CD4-positive, alpha-beta T cell treated with Interleukin-6 at 100 ng/mL for 8 hours (primary cell): ENCODE results near the gene MORC3.
"Not testable (repeated sequence)": the region's sequence is repeated elsewhere in the genome, so short reads cannot be mapped to it uniquely, and the experiment has no call there.

Experiments
- DNase-seq: peaks from one replicate; pipeline ENCODE4 v3.0.0-alpha.2; 2020; ENCODE audit warnings: mixed read lengths, low spot score

MORC3 gene

DNA sequence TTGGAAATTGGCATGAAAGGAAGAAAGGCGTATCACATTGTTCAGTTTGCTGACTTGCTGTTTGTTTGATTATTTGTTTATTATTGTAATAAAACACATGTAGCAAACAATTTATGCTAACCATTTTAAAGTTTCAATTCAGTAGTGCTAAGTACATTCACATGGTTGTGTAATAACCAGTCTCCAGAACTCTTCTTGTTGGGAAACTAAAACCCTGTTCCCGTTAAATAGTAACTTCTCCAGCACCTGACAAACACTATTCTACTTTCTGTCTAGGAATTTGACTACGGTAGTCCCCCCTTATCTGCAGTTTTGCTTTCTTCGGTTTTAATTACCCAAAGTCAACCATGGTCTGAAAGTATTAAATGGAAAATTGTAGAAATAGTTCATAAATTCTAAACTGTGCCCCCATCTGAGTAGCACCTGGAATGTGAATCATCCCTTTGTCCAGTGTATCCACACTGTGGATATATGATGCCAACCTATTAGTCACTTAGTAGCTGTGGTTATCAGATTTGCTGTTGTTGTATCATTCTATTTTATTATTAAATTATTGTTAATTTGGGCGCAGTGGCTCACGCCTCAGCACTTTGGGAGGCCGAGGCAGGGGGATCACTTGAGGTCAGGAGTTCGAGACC is 5.5 kb downstream of the MORC3 start:
- no peak for DNase-seq

DNA sequence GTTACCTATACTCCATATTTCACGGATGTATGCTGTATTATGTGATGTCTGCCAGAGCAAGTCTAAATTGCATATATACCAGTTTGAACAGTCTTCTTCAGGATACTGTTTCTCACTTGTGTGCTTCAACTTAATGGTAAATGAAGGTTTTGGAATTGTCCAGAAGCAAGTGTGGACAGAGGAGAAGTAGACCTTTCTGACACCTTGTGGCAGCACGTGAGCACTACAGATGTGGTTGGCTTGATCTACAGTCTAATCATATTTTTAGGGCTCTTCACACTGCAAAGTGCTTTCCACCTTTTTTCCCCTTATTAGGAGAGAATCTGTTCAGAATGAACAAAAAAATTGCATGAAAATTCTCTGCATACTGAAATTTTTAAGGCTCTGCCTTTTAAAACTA is 10.9 kb downstream of the MORC3 start:
- peak; percentile 54 for DNase-seq

- no peak for DNase-seq
These were observed 17.1 kb downstream of the MORC3 start for GRCh38 chr21:36337099-36337509.

GRCh38 chr21:36338975-36339374 is 19.0 kb downstream of the MORC3 start:
- no peak for DNase-seq

DNA sequence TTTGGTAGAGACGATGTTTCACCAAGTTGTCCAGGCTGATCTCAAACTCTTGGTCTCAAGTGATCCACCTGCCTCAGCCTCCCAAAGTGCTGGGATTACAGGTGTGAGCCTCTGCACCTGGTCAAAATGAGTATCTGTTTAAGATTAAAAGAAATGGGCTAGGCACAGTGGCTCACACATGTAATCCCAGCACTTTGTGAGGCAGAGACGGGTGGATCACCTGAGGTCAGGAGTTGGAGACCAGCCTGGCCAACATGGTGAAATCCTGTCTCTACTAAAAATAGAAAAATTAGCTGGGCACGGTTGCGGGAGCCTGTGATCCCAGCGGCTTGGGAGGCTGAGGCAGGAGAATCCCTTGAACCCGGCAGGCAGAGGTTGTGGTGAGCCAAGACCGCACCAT is 22.6 kb downstream of the MORC3 start:
- DNase-seq = not testable (repeated sequence)

DNA sequence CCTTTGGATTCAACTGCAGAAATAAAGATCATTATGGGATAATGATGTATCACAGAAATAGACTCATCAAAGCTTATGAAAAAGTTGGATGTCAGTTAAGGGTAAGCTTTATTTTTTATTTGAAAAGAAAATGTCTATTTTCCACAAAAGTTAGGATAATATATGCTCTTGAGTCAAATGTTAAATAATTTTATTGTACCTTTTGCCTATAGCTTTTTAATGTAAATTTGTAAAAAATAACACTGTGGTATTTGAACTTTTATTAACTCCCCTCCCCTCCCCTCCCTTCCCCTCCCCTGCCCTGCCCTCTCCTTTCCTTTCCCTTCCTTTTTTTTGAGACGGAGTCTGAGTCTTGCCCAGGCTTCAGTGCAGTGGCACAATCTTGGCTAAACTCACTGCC is 24.9 kb downstream of the MORC3 start:
- DNase-seq = no peak

DNA sequence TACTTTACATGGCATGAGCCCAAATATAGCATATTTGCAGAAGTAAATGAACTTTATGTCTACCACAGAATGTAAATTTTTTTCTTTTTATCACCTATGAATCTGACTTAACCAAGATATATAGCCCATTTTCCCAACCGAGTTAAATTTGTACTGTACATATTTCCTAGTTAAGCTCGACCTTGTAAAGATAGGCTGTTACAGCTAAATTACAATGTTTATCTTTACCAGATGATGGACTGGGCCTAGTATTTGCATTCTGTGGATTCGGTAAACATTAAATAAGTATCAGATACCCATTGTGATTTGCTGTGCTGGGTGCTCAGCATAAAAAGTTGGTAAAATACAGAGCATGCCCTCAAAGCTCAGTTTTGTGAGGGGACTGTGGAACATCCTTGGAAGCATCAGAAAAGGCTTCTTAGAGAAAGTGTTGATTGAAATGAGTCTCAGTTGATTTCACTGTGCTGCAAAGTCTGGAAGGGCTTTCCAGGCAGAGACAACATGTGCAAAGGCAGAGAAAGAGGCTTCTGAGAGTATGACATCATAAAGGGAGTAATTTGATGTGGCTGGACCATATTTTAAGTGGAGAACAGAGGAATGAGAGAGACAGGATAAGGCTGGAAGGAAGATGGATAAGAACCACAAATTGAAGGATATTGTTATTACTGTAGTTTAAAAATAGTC is 27.4 kb downstream of the MORC3 start:
- DNase-seq = no peak

DNA sequence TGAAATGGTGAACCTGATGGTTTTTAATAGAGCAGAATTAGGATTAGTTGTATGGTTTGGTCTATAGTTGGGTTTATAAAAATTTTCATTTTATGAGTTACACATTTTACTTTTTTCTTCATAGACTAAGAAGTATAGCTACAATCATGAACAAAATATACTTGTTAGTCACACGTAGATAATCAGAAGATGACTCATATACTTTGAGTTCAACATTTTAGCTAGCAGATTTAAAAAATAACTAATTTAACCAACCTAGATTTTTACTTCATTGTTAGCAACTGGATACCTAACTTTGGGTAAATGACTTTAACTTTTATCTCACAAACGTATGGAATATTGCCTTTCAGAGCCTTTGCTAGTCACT is 27.9 kb downstream of the MORC3 start:
- DNase-seq = no peak

- no peak for DNase-seq
These were observed 29.3 kb downstream of the MORC3 start for GRCh38 chr21:36349315-36349714.

DNA sequence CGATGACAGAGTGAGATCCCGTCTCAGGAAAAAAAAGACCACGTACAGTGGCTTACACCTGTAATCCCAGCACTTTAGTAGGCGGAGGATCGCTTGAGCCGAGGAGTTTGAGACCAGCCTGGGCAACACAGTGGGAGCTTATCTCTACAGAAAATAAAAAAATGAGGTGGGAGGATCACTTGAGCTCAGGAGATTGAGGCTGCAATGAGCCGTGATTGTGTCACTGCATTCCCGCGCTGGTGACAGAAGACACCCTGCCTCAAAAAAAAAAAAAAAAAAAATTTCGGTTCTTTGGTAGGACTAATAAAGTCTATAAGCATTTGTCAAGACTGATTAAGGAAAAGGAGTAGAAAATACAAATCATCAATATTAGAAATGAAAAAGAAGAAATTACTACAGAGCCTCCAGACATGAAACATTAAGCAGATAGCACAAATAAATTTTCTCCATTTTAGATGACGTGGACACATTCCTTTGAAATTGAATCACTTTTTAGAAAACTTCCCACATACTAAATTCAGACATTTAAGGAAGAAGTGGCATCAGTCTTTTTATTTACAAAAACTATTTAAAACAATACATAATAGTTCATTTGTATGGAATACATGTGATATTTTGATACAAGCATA is 30.4 kb downstream of the MORC3 start:
- DNase-seq = no peak

GRCh38 chr21:36354918-36355680 is 35.1 kb downstream of the MORC3 start:
- DNase-seq = no peak

- DNase-seq = no peak
These were observed 35.9 kb downstream of the MORC3 start for GRCh38 chr21:36355868-36356267.

GRCh38 chr21:36359185-36359584 is 39.2 kb downstream of the MORC3 start:
- no peak for DNase-seq

DNA sequence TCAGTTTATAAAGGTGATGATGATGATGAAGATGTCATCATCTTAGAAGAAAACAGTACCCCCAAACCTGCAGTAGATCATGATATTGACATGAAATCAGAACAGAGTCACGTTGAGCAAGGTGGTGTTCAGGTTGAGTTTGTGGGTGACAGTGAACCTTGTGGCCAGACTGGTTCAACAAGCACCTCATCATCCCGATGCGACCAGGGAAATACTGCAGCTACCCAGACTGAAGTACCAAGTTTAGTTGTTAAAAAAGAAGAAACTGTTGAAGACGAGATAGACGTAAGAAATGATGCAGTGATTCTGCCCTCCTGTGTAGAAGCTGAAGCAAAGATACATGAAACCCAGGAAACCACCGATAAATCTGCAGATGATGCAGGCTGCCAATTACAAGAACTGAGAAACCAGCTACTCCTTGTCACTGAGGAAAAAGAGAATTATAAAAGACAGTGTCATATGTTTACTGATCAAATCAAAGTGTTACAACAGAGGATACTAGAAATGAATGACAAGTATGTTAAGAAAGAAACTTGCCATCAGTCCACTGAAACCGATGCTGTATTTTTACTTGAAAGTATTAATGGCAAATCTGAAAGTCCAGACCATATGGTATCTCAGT is 49.2 kb downstream of the MORC3 start:
- DNase-seq = no peak

DNA sequence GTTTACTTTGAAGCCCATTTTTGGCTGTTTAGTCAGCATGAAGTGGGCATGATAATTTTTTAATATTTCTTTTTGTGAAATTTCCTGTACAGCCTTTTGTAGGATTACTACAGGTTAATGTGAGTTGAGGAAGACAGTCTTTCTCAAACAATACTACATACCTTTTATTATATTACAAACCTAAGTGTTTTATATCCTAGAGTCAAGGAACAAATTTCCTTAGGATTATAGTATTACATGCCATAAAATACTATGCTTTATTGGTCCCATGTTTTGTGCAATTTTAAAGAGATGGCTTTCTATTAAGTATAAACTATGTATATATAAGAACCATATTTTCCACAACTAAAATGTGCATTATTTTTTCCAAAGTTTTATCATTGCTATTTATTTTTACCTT is 56.0 kb downstream of the MORC3 start:
- no peak for DNase-seq

DNA sequence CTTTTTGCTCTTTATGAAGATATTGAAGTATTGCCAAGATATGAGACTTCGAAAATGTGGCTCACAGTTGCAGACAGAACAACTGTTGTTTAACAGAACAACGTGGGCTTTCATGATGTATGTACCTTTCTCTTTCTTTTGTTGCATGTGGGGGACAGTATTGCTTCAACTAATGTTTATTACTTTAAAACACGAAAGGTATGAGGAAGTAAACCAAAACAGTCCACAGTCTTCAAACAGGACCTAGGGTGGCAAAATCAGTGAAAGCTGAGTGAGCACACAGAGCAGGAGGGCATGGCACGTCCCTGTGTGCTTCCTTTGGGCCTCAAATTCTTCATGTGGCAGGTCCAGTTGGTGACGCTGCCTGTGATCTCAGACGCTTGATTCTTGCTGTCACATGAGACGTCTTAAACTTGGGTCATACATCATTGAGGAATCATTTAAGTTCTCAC is 57.4 kb downstream of the MORC3 start:
- no peak for DNase-seq

- DNase-seq = no peak
These were observed 59.3 kb downstream of the MORC3 start for GRCh38 chr21:36379251-36379650.

DNA sequence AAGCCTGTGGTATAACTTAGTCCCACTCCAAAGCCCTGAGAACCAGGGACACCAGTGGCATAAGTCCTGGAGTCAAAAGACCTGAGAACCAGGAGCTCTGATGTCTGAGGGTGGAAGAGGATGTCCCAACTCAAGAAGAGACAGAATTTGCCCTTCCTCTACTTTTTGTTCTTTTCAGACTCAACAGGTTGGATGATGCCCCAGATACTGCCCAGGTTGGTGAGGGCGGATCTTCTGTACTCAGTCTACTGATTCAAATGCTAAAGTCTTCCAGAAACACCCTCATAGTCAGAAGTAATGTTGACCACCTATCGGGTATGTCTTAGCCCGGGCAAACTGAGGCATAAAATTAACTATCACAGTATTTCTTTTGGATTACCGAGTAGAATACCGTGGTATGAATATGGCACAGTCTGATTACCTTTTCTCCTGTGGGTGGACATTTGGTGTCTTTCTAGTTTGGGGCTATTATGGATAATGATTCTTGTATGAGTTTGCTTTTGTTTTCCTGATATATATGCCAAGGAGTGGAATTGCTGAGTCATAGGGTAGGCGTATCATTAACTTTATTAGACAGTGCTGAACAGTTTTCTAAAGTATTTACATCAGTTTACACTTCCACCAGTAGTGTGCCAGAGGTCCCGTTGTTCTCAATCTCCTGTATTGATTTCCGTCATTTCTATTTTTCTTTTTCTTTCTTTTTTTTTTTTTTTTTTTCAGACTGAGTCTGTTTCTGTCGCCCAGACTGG is 62.0 kb downstream of the MORC3 start:
- no peak for DNase-seq

- DNase-seq = not testable (repeated sequence)
These were observed 62.7 kb downstream of the MORC3 start for GRCh38 chr21:36382722-36383121.

DNA sequence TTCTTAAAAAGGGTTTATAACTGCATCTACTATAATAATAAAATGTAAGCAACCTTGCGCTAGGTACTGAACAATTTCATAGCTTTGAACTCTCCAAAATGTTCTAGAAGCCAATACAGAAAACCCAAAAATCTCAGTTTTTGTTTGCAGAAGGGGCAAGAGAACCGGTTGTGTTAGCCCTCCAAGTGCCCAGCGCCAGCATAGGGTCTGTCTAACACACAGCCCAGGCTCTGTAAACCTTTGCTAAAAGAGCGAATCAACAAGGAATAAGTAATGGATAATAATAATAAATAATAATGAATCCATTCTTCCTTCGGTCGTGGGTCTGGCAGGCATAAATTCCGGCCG is 64.9 kb downstream of the MORC3 start:
- DNase-seq = no peak

DNA sequence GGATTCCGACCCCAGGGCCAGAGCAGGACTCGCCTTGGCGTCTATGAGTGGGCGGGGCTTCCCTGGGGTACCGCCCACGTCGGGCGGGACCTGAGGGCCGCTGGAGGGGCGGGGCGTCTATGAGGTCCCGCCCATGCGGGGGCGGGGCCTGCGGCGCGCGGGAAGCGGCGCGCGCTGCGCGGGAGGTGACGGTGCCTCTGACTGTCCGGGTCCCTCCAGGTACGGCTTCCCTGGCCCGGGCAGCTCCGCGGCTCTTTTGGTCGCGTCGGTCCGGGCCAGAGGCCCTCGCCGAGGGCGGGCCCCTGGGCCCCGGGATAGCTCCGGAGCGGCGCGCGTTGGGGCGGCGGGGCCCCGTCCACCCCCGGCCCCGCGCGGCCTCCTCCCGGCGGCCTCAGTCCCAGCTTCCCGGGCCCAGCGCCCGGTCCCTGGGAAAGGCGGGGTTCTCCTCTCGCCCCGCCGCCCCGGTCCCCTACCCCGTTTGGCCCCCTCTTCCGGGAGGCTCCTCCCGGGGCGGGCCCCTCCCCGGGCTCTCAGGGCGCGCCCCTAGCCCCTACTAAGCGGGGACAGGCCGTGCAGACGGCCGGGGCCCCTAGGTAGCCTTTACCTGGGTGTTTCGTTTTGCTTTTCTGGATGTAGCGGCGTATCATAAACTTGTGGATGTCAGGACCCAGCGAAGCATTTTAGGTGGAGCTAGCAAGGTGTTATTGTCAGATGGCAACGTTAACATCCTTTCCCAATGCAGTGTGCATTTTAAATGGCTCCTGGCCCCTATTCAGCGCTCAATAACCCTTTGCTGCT is 65.4 kb downstream of the MORC3 start, which contains the start of gene CHAF1B:
TSS of gene CHAF1B (plus strand) at position 160 of the 798 bp plus-strand sequence. CDS start 745 bp downstream, outside the sequence.
- peak; percentile 71 for DNase-seq
